ENCODE measurements around the gene TNRC6C.
A peak's percentile ranks its signal among the peaks of the same experiment; 100 is the strongest.
"Not testable (repeated sequence)": the region's sequence is repeated elsewhere in the genome, so short reads cannot be mapped to it uniquely, and the experiment has no call there.

TNRC6C gene

DNA sequence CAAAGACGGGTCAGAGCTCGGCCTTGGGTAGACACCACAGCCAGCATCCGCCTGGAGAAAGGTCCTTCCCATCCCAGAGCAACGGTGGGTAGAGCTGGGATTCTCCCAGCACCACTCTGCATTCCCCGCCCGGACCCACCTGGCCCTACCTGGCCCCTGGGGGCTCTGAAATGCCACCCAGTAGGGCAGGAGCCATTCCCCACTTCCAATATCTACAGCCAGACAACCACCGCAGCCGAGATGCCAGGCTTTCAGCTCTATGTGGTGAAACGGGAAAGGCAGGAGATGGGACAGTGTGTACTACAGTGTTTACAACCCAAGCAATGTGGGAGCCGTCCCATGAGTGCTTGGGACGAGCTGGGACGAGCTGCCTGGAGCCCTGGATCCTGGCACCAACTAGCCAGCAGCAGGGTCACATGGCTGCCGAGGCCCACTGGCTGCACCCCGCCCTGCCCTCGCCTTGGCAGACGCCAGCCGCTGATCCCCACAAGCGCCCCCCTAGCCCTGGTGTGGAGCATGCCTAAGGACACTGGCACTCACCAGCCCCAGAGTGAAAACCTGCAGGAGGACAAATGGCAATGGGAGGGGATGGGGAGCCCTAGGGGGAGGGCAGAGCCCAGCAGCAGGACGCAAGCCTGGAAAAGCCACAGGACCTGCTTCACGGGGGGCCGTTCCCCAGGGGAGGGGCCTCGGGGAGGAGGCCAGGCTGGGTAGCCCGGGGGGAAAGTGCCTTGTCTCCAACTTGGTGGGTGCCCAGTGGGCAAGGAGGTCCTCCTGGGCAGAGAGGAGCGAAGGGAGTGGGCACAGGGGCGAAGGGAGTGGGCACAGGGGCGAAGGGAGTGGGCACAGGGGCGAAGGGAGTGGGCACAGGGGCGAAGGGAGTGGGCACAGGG is 156.6 kb downstream of the TNRC6C start:
- no peak for DNase-seq

GRCh38 chr17:78115803-78116202 is 157.3 kb downstream of the TNRC6C start:
- DNase-seq = not testable (repeated sequence)

DNA sequence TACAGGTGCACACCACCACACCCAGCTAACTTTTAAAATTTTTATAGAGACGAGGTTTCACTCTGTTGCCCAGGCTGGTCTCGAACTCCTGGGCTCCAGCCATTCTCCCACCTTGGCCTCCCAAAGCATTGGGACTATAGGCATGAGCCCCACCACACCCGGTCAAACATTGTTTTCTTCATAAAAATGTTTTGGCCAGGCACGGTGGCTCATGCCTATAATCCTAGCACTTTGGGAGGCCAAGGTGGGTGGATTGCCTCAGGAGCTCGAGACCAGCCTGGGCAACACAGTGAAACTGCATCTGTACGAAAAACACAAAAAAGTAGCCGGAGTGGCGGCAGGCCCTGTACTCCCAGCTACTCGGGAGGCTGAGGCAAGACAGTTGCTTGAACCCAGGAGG is 157.9 kb downstream of the TNRC6C start:
- DNase-seq = no peak

DNA sequence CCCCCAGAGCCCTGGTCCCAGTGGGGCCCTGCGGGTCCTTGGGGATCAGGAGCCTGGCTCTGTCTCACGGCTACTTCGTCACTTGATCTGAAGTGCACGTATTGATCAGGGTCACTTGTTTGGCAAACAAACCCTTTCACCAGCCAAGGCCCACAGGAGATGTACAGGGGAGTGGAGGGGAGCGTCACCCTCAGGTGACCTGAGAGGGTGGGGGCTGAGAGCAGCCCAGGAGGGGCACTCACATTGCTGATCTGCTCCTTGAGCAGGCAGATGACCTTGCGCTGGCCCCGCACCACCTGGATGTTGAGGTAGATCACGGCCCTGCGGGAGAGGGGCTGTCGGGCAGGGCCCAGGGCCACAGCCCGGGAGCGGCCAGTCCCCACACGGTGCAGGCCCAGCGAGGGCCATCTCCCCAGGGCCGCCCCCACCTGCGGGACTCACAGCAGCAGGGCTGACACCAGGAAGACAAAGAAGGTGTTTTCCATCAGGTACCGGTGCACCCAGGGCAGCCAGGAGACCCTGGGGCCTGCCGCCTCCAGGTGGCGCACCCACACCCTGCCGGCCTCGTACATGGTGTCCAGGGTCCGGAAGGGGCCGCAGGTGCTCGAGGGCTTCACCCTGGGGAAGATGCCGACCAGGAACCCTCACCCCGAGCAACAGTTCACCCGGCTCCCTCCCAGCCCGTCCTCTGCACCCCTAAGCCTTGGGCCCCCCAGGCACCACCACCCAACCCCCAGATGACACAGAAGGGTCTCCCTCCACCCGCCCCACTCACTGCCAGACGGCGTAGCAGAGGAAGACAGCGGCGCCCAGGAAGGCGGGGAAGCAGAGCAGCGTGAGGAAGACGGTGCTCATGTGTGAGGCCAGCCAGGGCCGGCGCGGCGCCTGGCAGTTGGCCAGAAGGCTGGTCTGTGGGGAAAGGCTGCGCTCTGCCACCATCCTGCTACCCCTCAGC is 158.8 kb downstream of the TNRC6C start:
- no peak for DNase-seq

DNA sequence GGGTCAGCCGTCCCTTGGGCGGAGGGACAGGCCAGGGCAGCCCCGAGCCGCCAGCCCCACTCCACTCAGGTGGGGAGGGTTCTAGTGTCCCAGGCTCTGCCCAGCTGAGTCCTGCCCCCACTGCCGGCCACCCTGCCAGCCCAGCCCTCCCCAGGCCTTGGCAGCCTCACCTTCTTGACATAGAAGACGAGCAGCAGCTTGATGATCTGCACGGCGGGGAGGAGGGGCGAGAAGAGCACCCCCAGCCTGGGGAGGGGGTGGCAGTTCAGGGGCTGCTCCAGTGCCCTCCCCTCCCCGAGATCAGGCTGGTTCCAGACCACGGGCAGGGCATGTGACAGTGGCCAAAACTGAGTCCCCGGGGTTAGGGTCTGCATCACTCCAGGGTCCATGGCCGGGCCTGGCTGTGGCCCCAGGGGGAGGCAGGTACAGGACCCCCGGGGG is 160.3 kb downstream of the TNRC6C start:
- DNase-seq = no peak

- no peak for DNase-seq
Measured at GRCh38 chr17:78120537-78120936, 162.0 kb downstream of the TNRC6C start.

DNA sequence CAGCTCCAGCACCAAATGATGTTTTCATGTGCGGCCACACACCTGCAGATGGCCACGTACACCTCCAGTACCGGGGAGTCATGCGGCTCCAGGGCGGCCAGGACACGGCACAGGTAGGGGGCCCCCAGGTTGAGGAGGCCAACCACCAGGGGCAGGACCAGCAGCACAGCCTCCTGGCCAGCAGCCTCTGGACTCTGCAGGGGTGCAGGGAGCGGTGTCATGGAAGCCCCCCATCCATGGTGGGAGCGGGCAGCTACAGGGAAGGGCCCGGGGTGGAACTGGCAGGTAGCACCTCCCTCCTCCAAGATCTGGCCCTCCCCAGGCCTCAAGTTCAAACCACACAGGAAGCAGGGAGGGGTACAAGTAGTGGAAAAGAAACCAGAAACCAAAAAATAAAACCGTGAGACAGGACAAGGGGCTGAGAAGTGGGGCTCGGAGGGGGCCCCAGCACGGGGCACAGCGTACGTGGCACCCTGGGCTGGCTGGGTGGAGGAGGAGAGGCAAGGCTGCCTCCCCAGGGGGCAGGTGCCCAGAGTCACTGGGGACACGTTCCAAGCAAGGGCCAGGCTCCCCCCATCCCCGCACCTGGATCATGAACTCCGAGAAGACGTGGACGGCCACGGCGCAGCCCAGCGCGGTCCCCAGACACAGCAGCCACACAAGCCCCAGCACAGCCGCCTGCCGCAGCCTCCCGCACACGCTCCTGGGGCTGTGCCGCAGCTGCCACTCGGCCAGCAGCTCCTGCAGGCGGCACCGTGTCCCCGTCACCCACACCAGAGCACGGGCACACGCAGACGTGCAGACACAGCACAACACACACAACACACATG is 162.7 kb downstream of the TNRC6C start:
- no peak for DNase-seq

DNA sequence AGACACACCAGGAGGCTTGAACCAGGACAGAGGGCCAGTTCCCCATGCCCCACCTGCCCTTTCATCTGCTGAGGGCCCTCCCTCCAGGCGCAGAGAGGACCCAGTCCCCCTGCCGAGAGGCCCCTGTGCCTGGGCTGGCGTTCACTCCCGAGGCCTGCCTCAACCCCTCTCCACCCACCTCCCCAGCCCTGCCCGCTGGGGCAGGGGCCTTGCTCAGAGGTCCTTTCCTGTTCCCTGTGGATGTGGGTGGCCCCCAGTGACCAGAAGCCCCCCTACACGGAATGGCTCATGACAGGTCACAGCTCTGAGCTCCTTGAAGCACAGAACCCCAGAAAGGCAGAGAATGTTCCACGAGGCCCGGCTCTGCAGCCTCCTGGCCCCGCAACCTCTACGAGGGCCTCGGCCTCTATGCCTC is 163.3 kb downstream of the TNRC6C start:
- no peak for DNase-seq

DNA sequence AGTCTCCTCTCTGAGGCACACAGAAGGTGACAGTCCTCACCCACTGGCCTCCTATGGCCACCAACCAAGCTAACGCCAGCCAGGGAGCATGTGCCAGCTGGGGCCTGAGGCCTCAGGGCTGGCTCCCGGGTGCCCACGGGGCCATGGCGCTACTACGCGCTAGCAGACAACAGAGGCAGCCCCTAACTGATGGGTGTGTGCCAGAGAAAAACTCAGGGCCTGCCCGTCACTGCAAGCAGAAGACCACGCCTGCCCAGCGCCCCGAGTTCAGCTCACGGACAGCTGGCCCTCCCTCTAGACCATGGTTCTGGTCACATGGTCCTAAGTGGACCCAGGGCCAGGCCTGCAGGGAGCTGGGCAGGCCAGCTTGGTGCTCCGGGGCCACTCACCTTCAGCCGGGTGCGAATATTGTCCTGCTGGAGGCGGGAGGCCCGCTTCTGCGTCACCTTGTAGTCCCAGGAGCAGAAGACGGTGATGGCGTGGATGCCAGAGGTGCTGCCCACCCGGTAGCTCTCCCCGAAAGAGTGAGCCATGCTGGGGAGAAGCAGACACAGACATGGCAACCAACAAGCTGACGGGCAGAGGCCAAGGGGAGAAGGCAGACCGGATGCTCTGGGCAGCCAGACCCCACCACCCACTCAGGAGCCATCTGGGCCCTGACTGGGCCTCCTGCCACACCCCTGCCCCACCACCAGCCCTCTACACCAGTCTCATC is 163.9 kb downstream of the TNRC6C start:
- DNase-seq = no peak

- no peak for DNase-seq
Measured at GRCh38 chr17:78122931-78123249, 164.4 kb downstream of the TNRC6C start.

GRCh38 chr17:78123258-78123929 is 164.9 kb downstream of the TNRC6C start:
- DNase-seq = no peak

DNA sequence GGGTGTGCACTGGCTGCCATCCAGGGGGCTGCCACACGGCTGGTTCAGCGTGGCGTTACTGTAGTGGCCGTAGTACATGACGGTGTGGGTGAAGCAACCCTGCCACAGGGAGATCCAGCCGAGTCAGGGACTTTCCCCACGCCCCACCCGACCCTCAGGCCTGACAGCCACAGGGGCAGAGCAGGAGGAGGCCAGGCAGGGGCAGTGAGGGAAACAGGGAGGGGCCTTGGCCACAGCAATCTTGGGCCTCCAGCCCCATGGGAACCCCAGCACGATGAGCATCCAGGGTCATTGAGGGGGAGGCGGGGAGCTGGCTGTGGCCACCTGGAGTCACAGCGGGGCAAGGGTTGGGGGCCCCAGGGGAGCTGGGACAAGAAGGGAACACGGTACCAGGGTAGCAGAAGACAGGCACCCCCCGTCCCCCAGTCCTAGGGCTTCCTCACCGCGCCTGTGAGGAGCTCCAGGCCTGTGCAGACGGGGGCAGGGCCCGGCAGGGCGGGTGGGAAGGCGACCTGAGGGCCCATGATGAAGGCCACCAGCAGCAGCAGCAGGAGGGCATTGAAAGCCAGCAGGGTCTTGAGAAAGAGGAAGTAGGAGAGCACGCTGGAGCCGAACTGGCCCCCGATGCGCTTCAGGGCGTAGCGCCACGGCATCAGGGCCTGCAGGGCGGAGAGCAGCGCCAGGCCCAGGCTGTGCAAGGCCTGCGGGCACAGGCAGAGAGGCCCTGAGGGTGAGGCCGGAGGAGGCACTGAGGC is 165.8 kb downstream of the TNRC6C start:
- peak; percentile 55 to 68 (median 59) for DNase-seq

- no peak for DNase-seq
Measured at GRCh38 chr17:78124836-78125137, 166.3 kb downstream of the TNRC6C start.

- DNase-seq = no peak
Measured at GRCh38 chr17:78125138-78125913, 166.8 kb downstream of the TNRC6C start.

GRCh38 chr17:78125976-78126894 is 167.7 kb downstream of the TNRC6C start:
- DNase-seq = no peak

DNA sequence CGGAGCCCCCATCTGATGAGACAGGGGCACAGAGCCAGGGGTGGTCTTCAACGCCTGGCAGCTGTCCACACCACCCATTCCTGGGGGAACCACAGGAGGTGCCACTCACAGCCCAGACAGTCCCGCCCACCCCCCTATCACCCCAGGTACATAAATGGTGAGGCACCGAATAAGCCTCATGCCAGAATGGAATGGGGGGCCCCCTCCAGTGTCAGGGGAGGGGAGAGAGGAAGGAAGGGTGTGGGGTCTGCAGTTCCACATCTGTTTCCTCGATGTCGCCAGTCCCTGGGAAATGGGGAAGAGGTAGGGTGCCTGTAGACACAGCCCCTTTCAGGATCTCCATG is 168.4 kb downstream of the TNRC6C start:
- no peak for DNase-seq

DNA sequence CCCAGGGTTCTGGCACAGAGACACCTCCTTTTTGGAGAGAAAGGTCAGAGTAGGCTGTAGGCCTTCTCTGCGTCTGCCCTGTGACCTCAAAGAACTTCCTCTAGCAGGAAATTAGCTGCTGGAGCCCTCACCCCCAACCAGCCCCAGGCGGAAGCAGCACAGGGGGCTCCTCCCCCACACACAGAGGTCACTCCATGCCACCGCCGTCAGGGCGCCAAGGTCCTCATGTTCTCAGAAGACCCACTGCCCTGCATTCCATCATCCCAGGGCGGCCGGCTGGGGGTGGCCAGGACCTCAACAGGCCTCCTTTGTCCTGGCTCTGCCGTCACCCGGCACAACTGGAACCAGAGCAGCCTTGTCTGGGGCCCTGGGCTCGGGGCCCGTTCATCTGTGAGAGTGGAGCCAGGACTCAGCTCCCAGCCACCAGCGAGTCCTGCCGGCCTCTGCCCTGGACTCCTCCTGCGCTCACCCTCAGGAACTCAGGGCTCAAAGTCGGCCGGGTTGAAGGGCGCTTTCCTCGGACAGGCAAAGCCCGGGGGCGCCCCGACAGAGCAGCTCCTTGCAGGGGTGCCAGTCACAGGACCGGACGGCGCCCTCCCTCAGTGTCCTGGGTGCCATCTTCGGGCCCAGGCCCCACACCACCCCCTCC is 168.9 kb downstream of the TNRC6C start:
- peak; percentile 80 to 89 (median 84) for DNase-seq

GRCh38 chr17:78127888-78128550 is 169.5 kb downstream of the TNRC6C start:
- peak in 1 of 3 donors; percentile 55 for DNase-seq

Measured in suppressor macrophage treated with lipopolysaccharide for 1 hour (primary cell).